NCI-H1417 (cell line): Measurements from ENCODE around the gene NECTIN1.

Source experiments
- DNase-seq, 3 experiments: peaks; one replicate each; lab custom pipeline; 2025; lab: John Stamatoyannopoulos, UW

The NECTIN1 gene

GRCh38 chr11:119754656-119755355 lies 25.8 kb upstream of the NECTIN1 start:
- DNase-seq: no peak

GRCh38 chr11:119754199-119754598 lies 25.2 kb upstream of the NECTIN1 start:
- no peak for DNase-seq

- no peak for DNase-seq
These were observed 23.9 kb upstream of the NECTIN1 start for GRCh38 chr11:119752946-119753345.

GRCh38 chr11:119752345-119752871 lies 23.4 kb upstream of the NECTIN1 start:
- no peak for DNase-seq

GRCh38 chr11:119750056-119750455 lies 21.1 kb upstream of the NECTIN1 start:
- no peak for DNase-seq

GRCh38 chr11:119749006-119749565 lies 20.1 kb upstream of the NECTIN1 start:
- no peak for DNase-seq

GRCh38 chr11:119747868-119748660 lies 19.1 kb upstream of the NECTIN1 start:
- no peak for DNase-seq

GRCh38 chr11:119745776-119746535 lies 17.0 kb upstream of the NECTIN1 start:
- DNase-seq: no peak

- DNase-seq: no peak
These were observed 16.1 kb upstream of the NECTIN1 start for GRCh38 chr11:119745112-119745511.

- DNase-seq: no peak
These were observed 15.6 kb upstream of the NECTIN1 start for GRCh38 chr11:119744577-119744976.

DNA sequence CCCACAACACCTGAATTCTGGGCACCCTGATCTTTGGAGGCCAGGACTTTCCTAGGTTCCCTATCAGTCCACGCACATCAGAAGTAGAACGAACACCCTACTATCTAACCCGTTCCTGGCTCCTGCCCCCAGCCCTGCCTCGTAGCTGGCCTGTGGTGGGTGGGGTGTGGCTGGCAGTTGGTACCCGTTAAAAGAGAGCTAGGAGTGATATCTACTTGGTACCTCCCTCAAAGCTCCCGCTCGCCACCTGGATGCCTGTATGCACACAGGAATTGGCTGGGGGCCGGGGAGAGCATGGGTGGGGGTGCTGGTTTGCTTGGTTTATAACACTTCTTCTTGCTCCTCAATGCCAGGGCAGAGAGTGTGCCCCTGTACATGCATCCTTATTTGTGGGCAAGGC lies 14.0 kb upstream of the NECTIN1 start:
- no peak for DNase-seq

DNA sequence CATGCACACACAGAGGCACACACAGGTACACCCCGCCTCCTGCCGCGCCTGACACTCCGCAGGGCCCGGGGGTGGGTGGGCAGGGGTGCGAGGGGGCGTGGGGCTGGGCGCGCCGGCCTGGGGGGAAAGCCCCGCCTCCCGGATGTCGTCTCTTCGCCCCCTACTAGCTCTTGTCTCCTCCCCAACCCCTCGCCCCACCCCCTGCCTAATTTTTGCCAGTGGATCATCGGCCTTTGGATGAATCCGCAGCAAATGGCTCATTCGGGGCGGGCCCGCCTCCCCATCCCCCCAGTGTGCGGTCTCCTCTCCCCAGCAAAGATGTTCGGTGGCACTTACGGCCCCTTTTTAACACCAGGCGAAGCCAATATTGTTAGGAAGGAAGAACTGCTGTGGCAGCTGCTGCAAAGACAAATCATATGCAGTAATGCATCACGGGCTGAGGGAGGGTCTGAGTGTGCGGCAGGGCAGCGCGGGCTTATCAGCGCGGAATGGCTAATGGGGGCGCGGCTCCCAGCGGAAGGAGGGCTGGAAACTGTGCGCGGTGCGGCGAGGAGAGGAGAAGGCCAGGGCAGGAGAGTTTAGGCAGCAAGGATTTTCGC lies 13.4 kb upstream of the NECTIN1 start:
- no peak for DNase-seq

DNA sequence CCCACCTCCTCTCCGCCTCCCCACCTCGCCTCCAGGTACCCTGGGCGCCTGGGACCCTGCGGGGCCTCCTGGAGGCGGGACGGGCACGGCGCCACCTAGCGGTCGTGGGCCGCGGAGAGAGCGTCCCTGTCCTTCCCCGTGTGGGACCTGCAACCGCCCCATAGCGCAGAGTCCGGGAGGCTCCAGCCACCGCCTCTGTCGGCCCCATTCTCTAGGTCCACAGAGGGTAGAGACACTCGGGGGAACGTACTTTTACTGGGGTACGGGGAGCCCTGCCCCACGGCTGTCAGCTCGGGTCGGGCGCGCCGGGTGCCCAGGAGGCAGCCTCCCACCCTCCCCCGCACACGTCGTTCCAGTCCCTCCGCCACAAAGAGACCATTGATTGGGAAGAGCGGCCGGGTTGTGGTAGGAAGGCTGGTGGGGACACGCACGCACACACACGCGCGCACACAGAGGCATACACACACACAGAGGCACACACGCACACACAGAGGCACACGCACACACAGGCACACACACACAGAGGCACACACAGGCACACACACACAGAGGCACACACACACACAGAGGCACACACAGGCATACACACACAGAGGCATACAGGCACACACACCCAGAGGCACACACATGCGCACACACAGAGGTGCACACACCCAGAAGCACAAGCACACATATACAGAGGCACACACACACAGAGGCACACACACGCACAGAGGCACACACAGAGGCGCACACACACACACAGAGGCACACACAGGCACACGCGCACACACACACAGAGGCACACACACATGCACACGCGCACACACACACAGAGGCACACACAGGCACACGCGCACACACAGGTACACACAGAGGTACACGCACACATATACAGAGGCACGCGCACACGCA lies 12.6 kb upstream of the NECTIN1 start:
- DNase-seq: no peak

DNA sequence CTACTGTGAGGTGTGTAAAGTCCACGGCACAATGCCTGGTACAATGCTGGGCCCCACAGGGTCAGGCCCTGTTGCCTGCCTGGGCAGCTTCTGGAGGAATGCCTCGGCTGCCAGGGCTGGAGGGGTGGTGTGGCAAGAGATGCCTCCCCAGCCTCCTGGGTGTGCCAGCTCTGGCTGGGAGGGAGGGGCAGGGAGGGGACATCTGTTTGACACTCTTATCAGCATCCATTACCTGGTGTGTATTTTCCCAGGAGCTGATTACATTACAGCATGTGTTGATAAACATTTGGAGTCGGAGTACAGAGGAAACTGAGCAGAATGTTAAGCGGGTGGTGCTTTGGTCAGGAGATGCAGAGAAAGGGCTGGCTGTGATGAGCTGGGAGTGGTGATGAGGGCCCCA lies 11.0 kb upstream of the NECTIN1 start:
- DNase-seq: peak in 1 of 3 experiments; percentile 49

DNA sequence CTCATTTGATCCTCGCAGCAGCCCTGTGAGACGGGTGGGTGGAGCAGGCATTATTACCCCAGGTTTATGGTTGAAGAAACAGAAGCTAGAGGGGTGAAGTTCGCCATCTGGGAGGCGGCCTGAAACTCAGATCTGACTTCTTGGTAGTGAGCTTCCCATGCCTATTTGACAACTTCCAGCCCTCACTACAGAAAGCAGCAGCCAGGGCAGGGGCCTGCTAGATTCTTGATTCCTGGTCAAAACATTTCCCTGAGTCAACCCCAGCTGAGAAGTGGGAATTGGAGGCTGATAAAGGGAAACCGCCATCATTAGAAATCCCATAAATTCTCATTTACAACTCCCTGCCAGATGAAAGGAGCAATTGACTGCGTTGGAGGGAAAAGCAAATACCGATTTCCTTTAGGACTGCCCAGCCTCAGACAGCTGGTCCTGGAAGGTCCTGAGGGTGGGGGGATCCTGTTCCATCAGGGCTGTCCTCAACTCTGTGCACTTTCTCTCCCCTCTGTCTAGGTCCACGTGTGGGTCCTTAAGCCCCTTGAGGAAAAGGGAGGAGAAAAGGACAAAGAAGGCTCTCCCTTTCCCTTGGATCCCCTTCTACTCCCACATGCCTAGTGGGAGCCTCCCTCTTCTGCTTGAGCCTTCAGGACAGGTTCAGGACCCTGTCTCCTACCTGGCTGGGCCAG lies 10.2 kb upstream of the NECTIN1 start:
- DNase-seq: peak in 2 of 3 experiments; percentile 63 to 84

GRCh38 chr11:119738059-119738439 lies 9.0 kb upstream of the NECTIN1 start:
- DNase-seq: peak in 2 of 3 experiments; percentile 56 to 76

GRCh38 chr11:119737366-119738058 lies 8.5 kb upstream of the NECTIN1 start:
- DNase-seq: no peak

- peak in 1 of 3 experiments; percentile 16 for DNase-seq
These were observed 5.8 kb upstream of the NECTIN1 start for GRCh38 chr11:119734788-119735187.

GRCh38 chr11:119730789-119731386 lies 1.9 kb upstream of the NECTIN1 start:
- no peak for DNase-seq
